Tibial nerve (tissue), 4 donors: Measurements from ENCODE around the gene RIPOR1.

Experiments used
- EP300 ChIP-seq, 2 donors: sonication (generic); formaldehyde crosslinking; IDR thresholded peaks; one replicate each; pipeline ENCODE4 v1.6.1; 2017; ENCODE audit warnings: antibody characterized with exemption in 2 of 2, mild to moderate bottlenecking in 1 of 2
- TF ChIP-seq, protein P1 (sequence below), 5 experiments: fragments of 200-600 bp in 3 of 5; fragments of 450-650 bp in 2 of 5; sonication (generic) in 3 of 5; IDR thresholded peaks; one replicate each; pipeline ENCODE4 v1.5.1; 2016 to 2019; ENCODE audit warnings: antibody characterized with exemption in 5 of 5, mild to moderate bottlenecking in 3 of 5, moderate library complexity in 2 of 5

- TF ChIP-seq, protein P1, sequence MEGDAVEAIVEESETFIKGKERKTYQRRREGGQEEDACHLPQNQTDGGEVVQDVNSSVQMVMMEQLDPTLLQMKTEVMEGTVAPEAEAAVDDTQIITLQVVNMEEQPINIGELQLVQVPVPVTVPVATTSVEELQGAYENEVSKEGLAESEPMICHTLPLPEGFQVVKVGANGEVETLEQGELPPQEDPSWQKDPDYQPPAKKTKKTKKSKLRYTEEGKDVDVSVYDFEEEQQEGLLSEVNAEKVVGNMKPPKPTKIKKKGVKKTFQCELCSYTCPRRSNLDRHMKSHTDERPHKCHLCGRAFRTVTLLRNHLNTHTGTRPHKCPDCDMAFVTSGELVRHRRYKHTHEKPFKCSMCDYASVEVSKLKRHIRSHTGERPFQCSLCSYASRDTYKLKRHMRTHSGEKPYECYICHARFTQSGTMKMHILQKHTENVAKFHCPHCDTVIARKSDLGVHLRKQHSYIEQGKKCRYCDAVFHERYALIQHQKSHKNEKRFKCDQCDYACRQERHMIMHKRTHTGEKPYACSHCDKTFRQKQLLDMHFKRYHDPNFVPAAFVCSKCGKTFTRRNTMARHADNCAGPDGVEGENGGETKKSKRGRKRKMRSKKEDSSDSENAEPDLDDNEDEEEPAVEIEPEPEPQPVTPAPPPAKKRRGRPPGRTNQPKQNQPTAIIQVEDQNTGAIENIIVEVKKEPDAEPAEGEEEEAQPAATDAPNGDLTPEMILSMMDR (IDR thresholded peaks at IDR 0.05): no peak
- TF ChIP-seq EP300 (IDR thresholded peaks at IDR 0.05): no peak
Observed at GRCh38 chr16:67571981-67572431, 43.4 kb downstream of the RIPOR1 start.
